IPS-18c (cell line): ENCODE measurements around the gene KLRC3.
"Not testable (repeated sequence)": the region's sequence is repeated elsewhere in the genome, so short reads cannot be mapped to it uniquely, and the experiment has no call there.

Experiments
- H3K4me3 ChIP-seq: 2 replicates; pipeline ENCODE4 v1.7.0; 2013; ENCODE audit warnings: low read depth, mild to moderate bottlenecking, low read length, moderate library complexity; ENCODE audit not compliant: insufficient read depth
- H3K9me3 ChIP-seq: one replicate; pipeline ENCODE4 v1.6.1; 2013; ENCODE audit warnings: mild to moderate bottlenecking, low read length, moderate library complexity; ENCODE audit not compliant: control insufficient read depth, insufficient read depth

The KLRC3 gene

DNA sequence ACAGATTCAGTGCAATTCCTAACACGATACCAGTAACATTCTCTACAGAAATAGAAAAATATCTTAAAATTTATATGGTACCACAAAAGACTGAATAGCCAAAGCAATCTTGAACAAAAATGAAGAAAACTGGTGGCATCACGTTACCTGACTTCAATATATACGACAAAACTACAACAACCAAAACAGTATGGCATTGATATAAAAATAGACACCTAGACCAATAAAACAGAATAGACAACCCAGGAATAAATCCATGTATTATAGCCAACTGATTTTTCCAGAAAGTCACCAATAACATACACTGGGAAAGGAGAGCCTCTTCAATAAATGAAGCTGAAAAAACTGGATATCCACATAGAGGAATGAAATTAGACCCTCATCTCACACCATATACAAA, 36.2 kb downstream of the KLRC3 start:
- Histone ChIP-seq H3K9me3 (no peaks in the 10 kb centered on the region), H3K4me3 (no peak overlapping the region)

- H3K9me3 ChIP-seq: no peaks in the 10 kb centered on the region
- no peak overlapping the region for H3K4me3 ChIP-seq
These were observed 38.3 kb downstream of the KLRC3 start for GRCh38 chr12:10381928-10382628.

- not testable (repeated sequence) for H3K9me3 ChIP-seq, H3K4me3 ChIP-seq
These were observed 41.7 kb downstream of the KLRC3 start for GRCh38 chr12:10378737-10379136.

GRCh38 chr12:10374624-10375018, 45.8 kb downstream of the KLRC3 start:
- H3K9me3 ChIP-seq: no peaks in the 10 kb centered on the region
- H3K4me3 ChIP-seq: no peak overlapping the region

- Histone ChIP-seq H3K9me3 (peaks cover under 1% of the 10 kb centered on the region), H3K4me3 (no peak overlapping the region)
These were observed 47.8 kb downstream of the KLRC3 start for GRCh38 chr12:10372559-10372958.

DNA sequence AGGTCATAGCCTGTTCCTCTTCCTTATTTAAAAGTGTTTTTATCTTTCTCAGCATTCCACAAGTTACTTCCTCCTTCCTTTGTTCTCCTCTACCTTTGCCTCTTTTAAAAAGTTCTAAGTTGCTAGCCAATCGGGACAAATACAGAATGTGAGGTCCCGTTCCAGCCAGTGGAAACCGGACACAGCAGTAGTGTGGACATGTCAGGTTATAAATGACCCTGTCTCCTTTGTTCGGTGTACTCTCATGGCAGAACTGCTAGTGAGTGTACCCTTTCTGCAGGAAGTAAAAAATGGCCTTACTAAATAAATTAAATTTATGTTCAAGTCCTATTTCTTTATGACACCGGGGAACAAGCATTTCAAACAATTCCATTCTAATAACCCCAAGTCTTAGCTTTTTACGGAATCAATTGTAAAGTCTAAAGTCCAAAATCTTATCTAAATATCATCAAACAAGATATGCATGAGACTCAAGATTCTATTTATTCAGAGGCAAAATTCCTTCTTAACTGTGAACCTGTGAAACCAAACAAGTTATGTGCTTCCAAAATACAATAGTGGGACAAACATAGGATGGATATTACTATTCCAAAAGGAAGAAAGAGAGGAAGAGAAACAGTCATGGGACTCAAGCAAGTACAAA, 48.4 kb downstream of the KLRC3 start:
- not testable (repeated sequence) for H3K4me3 ChIP-seq, H3K9me3 ChIP-seq

GRCh38 chr12:10369557-10370415, 50.6 kb downstream of the KLRC3 start:
- Histone ChIP-seq H3K4me3 (no peak overlapping the region), H3K9me3 (peaks cover 2% of the 10 kb centered on the region)

- peaks cover 2% of the 10 kb centered on the region for H3K9me3 ChIP-seq
- H3K4me3 ChIP-seq: no peak overlapping the region
These were observed 51.9 kb downstream of the KLRC3 start for GRCh38 chr12:10368206-10369171.

GRCh38 chr12:10367714-10368113, 52.7 kb downstream of the KLRC3 start:
- not testable (repeated sequence) for H3K9me3 ChIP-seq

DNA sequence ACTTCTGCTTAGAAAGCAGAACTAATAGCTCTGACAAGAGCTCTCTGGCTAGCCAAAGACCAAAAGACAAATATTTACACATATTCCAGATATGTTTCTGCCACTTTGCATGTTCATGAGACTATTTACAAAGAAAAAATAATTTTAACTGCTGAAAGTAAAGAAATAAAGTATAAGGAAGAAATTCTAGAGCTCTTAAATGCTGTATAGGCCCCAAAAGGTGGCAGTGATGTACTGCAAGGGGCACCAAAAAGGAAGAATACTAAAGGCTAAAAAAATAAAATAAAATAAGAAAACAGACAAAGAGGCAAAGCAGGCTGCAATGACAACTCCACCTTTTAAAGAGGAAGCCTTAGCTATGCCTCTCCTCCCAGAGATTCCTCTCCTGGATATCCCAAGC, 53.5 kb downstream of the KLRC3 start:
- Histone ChIP-seq H3K9me3 (peaks cover 2% of the 10 kb centered on the region), H3K4me3 (no peak overlapping the region)

More at GRCh38 chr12:10367714-10368113, 52.7 kb downstream of the KLRC3 start:
- not testable (repeated sequence) for H3K4me3 ChIP-seq

DNA sequence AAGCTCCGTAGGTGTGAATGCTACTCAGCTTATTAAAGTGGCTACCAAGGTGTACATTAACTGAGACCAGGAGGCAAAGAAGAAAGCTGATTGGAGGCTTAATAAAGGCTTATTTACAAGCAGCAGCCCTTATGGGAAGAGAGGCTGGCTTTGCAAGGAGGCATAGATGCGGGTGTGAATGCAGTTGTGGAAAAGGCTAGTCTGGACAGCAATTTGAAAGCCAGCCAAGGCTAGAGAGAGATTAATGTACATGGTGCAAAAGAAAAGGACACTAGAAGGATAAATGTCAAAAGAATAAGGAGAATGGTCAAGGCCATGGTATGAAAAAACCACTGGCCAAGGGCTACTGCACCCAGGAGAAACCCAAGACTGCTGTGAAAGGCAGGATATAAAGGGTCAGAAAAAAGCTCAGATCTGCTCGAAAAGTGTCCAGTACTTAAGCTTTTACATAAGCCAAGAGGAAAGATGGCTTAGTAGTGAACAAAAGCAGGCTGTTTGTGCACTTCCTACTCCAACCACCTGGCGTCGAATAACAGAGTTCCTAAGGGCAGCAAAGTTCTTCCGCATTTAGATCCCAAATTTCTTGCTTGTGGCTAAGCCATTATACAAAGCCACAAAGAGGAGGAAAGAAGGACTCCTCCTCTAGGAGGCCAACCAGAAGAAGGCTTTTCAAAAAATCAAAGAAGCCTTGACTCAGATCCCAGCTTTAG, 54.5 kb downstream of the KLRC3 start:
- H3K4me3 ChIP-seq: peak overlapping the region; percentile 49; the same call in 1 of the 2 replicates

GRCh38 chr12:10364815-10365622, 55.4 kb downstream of the KLRC3 start:
- Histone ChIP-seq H3K4me3 (peak overlapping the region; percentile 49), H3K9me3 (peaks cover 2% of the 10 kb centered on the region)

More for the DNA sequence above, 54.5 kb downstream of the KLRC3 start:
- H3K9me3 ChIP-seq: peaks cover 2% of the 10 kb centered on the region

GRCh38 chr12:10363914-10364814, 56.2 kb downstream of the KLRC3 start:
- Histone ChIP-seq H3K4me3 (peak overlapping the region; percentile 49), H3K9me3 (peaks cover 2% of the 10 kb centered on the region)

DNA sequence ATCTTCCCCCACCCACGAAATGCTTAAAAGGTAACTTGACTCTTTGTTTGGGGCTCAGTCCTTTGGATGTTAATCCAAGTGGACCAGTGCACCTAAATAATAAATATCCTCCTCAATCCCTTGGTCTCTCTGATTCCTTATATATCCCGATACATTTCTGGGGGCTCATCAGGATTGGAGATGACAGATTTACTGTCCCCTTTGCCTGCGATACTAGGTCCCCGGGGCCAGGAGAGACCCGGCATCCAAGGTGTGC, 56.8 kb downstream of the KLRC3 start:
- Histone ChIP-seq H3K9me3 (peaks cover 2% of the 10 kb centered on the region), H3K4me3 (no peak overlapping the region)
